GM21528 (cell line): ENCODE data around the gene PIK3R6.

Source experiments
- ATAC-seq: cut with Tn5 transposase; IDR thresholded peaks from one replicate; pipeline ENCODE4 v1.9.1; 2021; ENCODE audit warnings: mild to moderate bottlenecking, moderate library complexity; ENCODE audit not compliant: unreplicated experiment, low FRiP score

Gene PIK3R6

DNA sequence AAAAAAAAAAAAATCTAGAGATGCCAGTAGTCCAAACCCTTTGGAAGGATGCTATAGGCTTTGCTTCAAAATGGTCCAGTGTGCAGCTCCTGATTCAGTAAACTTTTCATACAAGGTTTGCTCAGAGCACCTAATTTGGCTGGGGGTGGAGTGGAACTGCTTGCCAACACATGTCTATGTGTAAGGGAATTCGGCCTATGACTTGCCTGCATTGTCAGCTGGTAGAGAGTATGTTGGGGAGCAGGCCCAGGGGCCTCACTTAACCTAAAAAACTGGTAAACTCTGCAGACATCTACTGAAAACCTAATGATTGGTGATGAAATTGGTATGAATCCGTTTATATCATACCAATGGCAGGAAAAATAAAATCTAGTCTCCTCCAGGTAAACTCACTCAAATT, 66.8 kb downstream of the PIK3R6 start:
- ATAC-seq = no peak

DNA sequence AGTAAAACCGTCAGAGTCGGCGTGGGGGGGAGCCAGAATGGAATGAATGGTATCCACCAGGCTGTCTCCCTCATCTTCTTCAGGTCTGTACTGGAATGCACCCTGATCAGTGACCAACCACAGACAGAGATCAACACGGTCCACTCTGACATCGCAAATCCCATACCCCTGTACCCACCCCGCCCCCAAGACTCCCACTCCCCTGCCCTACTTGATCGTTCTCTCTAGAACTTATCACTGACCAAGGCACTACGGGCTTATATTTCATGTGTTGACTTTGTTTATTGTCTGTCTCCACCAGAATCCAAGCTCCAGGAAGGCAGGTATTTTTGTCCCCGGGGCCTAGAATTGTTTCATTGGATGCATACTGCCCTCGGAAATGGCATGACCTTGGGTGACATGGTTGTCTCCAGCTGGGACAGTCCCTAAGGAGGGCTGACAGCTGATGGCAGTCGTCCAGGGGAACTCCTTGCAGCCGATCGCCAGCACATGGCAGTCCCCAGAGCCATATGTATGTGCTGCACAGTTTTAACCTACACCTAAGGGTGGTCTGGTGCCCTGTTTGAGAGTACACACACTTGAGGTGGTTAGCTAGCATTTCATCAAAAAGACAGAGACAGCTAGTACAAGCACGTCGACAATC, 67.8 kb downstream of the PIK3R6 start:
- ATAC-seq = no peak

DNA sequence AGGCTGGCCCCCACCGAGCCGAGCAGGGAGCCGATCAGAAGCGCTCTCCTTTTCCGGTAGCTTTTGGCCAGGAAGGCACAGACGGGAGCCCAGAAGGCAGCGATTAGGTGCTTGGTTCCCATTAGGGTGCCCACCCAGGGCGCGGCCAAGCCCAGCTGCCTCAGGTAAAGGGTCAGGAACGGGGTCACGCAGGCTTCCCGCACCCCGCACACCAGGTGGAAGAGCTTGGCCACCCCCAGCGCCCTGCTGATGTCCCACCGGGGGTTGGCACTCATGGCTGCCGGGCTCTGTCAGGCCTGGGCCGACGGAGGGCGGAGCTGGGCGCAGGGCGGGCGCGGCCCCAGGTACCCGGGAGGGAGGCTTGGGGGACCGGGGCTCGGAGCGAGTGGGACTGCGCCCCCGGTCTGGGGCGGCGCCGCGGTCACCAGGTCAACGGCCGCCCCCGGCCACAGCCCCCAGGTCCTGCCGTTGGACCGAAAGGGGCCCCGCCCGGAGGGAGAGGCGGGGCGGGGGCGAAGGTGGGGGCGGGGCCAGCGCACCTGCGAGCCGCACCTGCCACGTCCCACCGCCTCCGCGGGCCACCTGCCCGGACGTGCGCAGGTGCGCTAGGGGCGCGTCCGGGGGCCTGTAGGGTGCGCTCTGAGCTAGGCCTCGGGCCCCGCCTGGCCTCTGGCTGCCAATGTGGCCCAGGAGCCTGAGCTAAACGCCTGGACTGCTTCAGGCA, 68.5 kb downstream of the PIK3R6 start, which contains the start of gene MFSD6L:
MFSD6L (minus strand) TSS at position 520 of the 724 bp plus-strand sequence; CDS start at position 275, 245 bp downstream.
- ATAC-seq = no peak

DNA sequence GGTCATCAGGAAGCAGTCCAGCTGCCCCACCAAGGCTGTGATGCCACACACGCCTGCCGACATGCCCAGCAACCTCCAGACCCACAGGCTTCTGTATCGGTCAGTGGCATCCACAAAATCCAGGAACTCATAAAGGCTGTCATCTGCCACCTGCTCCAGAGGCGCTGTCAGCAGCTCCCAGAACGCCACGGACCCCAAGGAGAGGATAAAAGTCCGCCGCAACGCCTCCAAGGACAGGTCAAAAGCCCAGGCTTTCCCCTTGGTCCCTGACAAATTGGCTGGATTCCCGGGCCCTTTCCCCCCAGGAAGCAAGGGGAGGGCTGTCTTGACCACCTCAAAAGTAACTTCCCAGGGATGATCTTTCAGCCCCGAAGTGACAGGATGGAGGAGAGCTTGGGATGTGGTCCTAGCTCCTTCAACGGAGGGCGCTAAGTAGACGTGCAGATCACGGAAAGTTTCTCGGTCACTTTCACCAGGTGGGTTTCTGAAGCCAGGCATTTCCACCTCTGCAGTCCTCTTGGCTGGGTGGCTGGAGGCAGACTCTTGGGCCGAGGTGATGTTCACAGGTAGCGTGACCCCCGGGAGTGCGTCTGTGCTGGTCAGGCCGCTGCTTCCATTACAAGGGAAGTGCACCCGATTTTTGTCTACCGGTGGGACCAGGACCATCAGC, 69.2 kb downstream of the PIK3R6 start:
- ATAC-seq = no peak

DNA sequence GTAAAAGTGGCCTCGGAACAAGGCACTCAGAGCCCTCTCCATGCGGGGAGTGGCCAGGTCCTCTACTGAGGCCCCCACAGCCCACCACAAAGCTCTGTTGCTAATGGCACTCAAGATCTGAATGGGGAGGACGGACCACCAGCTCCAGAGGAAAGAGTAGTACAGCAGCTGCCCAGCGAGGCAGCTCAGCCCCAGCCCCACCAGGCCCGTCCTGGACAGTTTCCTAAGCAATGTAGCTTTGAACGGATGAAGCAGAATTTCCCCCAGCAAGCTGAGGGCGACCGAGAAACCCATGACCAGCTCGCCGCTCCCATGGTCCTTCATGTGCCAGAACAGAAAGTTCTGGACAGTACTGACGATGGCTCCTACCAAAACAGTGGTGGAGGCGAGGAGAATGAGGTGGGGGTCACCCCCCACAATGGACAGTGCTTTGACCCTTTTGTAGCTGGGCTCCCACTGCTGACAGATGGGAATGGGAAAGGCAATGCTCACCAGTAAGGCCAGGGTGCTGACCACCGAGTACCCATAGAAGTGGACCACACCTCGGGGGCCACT, 69.8 kb downstream of the PIK3R6 start:
- ATAC-seq = no peak

DNA sequence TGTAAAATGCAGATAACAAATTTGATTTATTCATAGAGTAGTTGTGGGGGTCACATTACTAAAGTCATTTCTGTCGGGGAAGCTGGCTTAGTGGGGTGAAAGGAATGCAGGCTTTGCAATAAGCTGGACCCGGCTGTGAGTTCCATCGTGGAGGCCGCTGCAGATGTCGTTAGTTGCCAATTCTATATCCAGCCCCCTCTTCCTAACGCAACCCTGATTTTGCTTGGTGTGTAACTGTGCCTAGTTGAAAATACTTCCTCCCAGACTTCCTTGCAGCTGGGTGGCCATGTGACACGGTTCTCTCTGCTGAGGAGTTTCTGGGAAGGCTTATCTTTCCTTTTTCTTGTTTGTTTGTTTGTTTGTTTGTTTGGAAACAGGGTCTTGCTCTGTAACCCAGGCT, 72.8 kb downstream of the PIK3R6 start:
- no peak for ATAC-seq

DNA sequence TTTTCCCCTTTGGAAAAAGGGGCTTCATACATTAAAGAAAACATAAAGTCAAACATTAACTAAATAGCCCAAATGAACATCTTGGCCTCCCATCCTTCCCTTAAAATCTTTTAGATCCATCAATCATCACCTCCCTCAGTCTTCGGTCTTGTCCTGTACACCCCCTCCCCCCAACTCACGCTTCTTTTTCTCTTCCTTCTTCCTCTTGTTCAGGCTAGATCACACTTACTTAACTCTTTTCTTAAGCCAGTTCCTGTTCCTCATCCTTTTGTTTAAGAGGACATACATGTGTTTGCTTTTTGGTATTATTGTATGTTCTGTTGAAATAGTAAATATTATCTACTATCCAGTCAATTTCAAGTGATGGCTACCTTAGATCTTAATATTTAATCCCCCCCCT, 73.8 kb downstream of the PIK3R6 start:
- no peak for ATAC-seq

DNA sequence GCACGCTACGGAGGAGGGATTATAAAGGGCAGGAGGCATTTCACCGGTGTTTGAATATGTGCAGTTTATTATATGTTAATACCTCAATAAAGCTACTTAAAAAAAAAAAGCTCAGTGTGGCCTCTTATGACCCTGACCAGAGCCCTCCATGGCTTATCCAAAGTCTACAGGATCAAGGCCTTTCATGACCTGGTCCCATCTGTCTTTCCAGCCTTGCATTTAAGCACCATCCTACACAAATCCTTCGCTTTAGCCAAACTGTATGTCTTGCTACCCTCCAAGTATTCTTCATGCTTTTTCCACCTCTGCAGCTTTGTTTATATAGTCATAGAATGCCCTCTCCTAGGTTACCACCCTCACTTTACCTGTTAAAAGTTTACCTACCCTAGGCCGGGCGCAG, 74.8 kb downstream of the PIK3R6 start:
- ATAC-seq = no peak

DNA sequence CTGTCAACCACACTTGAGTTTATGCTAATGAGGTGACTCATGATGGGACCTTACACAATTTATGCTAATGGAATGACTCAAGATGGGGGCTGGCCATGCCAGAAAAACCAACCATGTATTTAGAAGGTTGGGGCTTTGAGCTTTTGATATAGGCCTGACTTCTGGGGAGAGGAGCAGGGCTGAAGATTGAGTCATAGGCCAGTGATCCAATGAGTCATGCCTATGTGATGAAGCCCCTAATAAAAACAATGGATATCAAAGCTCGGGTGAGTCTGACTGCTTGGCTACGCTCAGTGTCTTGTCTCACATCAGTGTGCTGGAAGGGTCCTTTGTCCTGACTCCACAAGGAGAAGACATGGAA, 75.6 kb downstream of the PIK3R6 start:
- no peak for ATAC-seq

DNA sequence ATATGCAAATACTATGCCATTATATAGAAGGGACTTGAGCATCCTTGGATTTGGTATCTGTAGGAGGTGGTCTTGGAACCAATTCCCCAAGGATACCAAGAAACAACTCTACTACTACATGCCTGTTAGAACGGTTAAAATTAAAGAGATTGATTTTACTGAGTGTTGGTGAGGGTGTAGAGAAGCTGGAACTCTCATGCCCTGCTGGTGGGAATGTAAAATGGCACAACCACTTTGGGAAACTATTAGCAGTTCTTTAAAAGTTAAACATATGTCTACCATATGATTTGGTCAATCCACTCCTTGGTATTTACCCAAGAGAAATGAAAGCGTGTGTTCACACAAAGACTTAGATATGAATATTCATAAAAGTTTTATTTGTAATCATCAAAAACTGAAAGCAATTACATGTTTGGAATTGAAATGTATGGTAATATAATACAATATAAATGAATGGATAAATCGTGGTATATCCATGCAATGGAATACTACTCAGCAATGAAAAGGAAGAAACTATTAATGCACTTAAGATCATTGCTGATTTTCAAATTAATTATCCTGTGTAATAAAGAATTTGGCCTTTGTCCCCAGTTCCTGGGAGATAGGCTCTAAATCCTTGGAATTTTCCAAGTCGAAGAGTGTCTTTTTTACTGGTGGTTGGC, 76.1 kb downstream of the PIK3R6 start:
- ATAC-seq = no peak

DNA sequence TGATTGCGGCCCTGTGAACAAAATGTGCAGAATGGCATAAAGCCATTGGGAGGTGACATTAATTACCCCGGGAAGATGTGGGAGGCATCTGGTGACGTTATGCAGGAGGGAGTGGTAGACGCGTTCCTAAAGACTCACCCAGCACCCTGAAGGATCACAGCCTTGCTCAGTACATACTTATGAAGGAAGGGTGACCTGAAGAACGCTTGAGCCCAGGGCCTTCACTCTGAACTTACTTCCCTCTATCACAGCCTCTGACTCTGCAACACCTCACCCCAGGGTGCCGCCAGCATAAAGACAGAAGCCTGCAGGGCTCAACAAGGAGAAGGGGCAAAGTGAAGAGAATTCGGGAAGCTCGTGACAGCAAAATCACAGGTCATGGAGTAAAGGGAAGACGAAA, 77.7 kb downstream of the PIK3R6 start:
- no peak for ATAC-seq

DNA sequence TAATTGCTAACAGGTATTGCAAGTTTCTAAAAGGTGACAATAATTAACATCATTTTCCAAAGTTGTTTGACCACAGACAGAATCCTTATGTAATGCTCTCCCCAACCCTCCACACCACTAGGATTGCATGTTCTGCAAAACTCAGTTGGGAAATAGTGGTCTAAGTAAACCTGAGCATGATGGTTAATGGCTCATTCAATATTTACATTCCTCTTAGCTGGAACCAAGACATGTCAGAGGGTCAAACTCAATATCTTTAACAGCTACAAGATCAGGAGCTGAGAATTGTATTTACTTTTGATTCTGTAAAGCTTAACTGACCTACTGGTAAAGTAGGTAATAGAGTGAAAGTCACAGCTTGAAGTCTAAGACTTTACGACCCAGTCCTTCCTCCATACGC, 78.5 kb downstream of the PIK3R6 start:
- no peak for ATAC-seq

DNA sequence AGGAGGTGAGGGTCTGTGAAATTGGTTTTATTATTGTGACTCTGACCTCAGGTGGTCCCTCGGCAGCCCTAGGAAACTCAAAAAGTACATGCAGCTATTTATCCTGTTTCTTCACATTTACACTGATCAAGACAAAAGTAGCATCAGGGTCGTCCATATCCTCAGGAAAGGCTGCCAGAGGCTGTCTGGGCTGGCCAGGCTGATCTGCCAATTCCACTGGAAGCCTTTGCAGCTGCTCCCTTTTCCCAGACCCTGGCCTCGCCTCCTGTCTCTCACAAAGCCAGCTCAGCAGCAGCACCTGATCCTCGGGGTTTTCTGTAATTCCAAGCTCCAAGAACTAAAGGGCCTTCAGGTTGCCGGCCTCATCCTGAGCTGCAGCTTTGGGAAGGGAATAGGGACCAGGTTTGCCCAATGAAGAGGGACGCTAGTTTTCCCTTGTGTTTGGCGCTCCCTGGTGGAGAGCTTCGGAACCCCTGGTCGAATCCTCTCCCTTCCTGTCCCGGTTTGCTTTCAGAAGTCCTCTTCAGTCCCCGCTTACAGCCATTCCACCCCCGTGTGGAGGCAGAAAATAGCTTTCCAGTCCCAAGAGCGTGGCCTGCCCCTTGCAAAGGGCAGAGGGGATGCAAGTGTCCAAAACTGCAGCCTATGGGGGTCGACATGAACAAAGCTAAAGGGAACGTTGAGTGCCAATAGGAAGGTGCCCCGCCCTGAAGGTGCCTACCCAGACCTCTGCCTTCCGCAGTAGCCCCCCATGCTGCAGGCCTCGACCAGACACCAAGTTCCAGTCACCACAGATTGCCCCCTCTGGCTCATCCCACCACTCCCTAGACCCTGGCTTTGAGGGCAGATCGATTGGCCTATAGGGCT, 81.7 kb downstream of the PIK3R6 start:
- no peak for ATAC-seq

DNA sequence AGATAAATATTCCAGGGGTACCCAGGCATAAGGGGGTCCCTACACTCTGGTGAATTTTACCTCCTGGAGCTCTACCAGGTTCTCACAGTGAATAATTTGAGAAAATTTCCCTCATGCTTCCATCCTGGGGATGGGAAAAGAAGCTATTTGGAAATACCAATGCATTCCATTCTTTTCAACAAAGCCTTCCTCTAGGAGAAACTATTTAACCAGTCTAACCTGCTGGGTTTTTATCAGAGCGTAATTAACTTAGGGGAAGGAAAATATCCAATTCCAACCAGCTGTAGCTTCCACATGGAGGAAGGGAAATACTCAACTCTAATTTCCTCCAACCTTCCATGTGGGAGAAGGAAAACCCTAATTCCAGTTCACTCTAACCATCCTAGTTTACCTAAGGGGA, 85.3 kb downstream of the PIK3R6 start:
- no peak for ATAC-seq

DNA sequence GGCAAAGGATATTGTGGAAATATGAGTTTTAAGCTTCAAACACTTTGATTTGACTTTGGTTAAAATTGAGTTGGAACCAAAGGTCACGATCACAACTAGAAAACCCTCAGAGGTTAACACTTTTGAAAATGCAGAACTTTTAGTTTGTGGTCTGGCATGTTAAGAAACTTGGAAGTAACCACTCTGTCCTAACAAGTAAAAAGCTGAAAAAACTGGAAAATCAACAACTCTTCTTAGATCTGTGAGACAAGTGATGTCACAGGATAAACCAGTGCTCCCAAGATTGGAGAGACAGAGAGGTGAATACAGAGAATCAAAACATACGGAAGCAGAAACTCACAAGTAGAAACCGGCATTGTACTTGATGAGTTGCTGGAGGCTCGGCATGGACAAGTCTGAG, 85.7 kb downstream of the PIK3R6 start:
- ATAC-seq = no peak

DNA sequence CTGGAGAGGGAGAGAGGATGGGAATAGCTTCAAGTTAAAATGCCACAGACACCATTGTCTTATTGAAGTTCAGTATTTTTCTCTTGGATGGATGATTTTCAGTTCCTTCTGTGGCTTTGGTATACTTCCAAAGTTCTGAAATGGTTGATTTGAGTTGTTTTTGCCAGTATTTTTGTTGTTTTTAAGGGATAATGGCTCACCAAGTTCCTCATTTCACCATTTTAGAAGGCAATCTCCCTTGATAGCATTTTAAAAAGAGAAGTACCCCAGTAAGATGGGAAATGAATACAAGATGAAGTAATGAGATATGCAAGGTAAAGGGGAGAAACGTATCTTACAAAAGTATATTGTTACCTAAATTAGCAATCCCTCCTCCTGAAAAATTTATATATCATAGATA, 90.6 kb downstream of the PIK3R6 start:
- no peak for ATAC-seq

DNA sequence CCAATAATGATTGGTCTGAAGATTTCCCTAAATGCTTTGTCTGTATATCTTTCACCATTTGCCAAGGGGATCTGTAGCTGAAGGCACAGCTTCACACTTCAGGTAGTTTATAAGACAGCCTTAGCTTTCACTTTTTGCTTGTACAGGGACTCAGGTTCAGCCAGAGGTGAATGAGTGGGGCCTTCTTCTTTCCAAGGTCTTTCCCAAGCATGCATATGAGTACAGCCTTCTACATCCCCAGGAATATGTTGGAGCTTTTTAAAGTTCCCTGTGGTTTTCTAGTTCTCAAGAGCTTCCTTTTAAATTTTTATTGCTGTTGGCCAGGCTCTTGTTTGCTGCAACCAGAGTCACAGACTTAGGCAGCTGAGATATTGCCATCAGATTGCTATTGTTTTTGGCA, 91.2 kb downstream of the PIK3R6 start:
- no peak for ATAC-seq

DNA sequence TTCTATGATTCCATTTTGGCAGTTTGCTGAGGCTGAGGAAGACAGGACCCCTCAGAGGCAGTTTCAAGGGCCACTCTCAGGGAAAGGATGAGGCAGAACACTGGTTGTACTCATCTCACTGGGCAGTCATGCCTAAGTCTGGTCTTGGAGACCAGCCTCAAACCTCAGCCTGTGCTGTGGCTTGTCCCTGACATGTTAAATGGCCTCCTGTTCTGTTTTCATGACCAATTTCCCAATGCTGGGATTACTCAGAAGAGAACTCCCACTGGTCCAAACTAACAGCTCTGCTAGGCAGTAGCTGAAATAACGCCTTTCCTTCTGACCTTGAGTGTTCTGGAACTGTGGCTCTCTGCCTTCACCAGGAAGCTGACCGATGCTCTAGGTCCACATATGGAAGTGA, 100.7 kb downstream of the PIK3R6 start:
- no peak for ATAC-seq

DNA sequence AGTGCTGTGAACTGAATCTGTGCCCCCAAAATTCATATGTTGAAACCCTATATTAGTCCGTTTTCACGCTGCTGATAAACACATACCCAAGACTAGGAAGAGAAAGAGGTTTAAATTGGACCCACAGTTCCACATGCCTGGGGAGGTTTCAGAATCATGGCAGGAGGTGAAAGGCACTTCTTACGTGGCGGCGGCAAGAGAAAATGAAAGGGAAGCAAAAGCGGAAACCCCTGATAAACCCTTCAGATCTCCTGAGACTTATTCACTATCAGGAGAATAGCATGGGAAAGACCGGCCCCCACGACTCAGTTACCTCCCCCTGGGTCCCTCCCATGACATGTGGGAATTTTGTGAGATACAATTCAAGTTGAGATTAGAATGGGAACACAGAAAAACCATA, 105.5 kb downstream of the PIK3R6 start:
- ATAC-seq = no peak

DNA sequence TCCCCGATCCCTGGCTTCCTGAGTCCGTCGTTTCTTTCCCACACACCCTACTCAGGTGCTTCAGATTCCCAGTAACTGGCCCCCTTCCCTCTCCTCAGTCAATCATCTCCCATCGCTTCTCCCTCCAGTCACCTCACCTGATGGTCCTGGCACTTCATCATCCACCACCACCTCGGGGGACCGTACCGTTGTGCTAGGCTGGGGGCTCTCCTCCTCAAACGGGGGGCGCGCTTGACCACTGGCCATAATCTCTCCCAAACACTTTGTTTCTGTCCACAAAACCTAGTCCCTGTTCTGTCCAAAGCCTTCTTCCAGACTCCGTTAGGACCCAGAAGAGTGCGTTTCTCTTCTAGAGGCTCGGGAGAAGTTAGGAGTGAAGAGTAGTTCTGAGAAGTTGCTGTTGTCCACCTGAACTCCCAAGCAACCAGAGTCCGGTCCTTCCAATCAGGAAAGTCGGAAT, 109.3 kb downstream of the PIK3R6 start, which contains the start of gene SPDYE4:
SPDYE4 (minus strand) TSS at position 410 of the 460 bp plus-strand sequence; CDS start at position 246, 164 bp downstream.
- no peak for ATAC-seq
